Measurements from ENCODE around the gene FLYWCH2.

- TF ChIP-seq GATA2 (IDR thresholded peaks at IDR 0.05; ENCODE audit: low read depth, low read length) = no peak
- no peak for TF ChIP-seq GATA3 (IDR thresholded peaks at IDR 0.05; ENCODE audit: low read depth, low read length)
Measured at GRCh38 chr16:2881783-2882649, 999 bp upstream of the FLYWCH2 start.
